NCI-H2227 (cell line): ENCODE measurements around the gene GSK3A.
A peak's percentile ranks its signal among the peaks of the same experiment; 100 is the strongest.

Experiments
- DNase-seq: peaks from one replicate; lab custom pipeline; 2025; ENCODE audit not compliant: unreplicated experiment; lab: John Stamatoyannopoulos, UW

Gene GSK3A

DNA sequence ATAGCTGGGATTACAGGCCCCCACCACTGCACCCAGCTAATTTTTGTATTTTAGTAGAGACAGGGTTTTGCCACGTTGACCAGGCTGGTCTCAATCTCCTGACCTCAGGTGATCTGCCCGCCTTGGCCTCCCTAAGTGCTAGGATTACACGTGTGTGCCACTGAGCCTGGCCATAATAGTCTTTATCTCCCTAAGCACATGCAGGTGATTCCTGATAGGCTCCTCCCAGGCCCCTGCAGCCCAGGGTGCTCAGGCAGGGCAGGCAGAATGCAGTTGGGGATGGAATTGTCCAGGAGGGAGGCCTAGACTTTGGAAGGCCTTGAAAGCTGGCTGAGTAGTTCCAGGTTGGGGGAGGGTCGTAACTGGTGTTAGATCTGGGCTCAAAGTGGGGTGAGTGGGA lies 13.8 kb downstream of the GSK3A start:
- DNase-seq: no peak

GRCh38 chr19:42226886-42227285 lies 15.5 kb downstream of the GSK3A start:
- DNase-seq: no peak

GRCh38 chr19:42225718-42226292 lies 16.6 kb downstream of the GSK3A start:
- no peak for DNase-seq

- DNase-seq: no peak
Measured at GRCh38 chr19:42224940-42225717, 17.3 kb downstream of the GSK3A start.

GRCh38 chr19:42220751-42221097 lies 21.7 kb downstream of the GSK3A start:
- DNase-seq: no peak

GRCh38 chr19:42219812-42220750 lies 22.3 kb downstream of the GSK3A start, which contains the start of gene ZNF526:
ZNF526 (plus strand) TSS chr19:42220312; CDS start chr19:42224404, 4,092 bp downstream.
- peak; percentile 100 for DNase-seq

- DNase-seq: peak; percentile 100
Measured at GRCh38 chr19:42217520-42218437, 24.6 kb downstream of the GSK3A start, which contains the start of gene DEDD2. DEDD2 (minus strand) TSS chr19:42217677; CDS start chr19:42217007, 670 bp downstream.

- peak; percentile 89 for DNase-seq
Measured at GRCh38 chr19:42216653-42217519, 25.5 kb downstream of the GSK3A start.

GRCh38 chr19:42214810-42215485 lies 27.5 kb downstream of the GSK3A start:
- DNase-seq: no peak

DNA sequence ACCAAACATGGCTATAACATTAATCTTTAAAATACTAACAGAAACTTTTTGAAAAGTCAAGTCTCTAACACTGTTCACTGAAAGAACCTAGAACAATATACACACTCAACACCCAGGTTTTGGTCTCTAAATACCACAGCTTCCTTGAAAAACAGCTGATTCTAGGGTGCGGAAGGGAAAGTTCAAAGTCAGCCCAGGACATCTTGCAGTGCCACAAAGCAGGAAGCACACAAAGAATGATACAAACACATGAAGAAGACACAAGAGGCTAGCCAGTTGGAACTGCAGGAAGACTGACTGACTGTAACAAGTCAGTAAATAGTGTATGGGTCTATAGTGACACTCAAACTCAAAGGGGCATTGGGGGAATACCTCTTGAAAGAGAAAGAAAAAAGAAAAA lies 29.5 kb downstream of the GSK3A start:
- no peak for DNase-seq

DNA sequence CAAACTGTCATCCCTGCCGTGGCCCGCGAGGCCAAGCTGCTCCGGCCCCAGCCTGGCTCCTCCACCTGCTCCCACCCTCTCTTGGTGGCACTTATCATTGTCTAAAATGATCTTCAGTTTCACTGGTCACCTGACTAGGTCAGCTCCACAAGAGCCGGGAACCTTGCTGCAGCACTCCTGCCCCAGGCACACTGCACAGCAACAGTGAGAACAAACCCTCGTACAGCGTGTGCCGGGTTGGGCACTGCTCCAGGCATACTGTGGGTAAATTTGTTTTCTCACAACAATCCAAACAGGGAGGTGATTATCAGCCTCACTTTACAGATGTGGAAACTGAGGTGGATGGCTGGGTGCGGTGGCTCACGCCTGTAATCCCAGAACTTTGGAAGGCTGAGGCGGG lies 33.8 kb downstream of the GSK3A start:
- no peak for DNase-seq

DNA sequence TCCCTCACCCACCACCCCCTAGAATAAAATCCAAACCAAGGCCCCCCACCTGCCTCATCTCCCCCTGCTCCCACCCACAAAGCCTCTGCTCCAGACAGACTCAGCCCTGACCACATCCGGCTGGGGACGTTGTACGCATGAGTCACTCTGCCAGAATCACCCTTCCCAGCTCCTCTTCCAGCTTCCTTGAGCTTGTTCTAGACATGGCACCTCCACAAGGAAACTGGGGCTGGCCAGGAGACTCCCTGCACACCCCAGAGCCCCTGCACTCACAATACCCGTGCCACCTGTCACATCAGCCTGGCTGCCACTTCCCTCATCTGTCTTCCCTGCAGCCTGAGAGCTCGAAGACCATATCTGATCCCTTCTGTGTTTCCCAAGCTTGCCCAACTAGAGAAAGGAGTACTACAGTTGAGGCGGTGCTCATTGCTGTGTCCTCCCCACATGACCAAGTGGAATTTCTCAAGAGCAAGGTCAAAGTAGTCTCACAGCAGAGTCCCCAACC lies 34.6 kb downstream of the GSK3A start:
- no peak for DNase-seq

- DNase-seq: no peak
Measured at GRCh38 chr19:42206871-42207755, 35.3 kb downstream of the GSK3A start.

- DNase-seq: no peak
Measured at GRCh38 chr19:42204664-42205063, 37.7 kb downstream of the GSK3A start.

GRCh38 chr19:42203700-42204099 lies 38.7 kb downstream of the GSK3A start:
- no peak for DNase-seq

- no peak for DNase-seq
Measured at GRCh38 chr19:42202290-42202880, 40.0 kb downstream of the GSK3A start.

DNA sequence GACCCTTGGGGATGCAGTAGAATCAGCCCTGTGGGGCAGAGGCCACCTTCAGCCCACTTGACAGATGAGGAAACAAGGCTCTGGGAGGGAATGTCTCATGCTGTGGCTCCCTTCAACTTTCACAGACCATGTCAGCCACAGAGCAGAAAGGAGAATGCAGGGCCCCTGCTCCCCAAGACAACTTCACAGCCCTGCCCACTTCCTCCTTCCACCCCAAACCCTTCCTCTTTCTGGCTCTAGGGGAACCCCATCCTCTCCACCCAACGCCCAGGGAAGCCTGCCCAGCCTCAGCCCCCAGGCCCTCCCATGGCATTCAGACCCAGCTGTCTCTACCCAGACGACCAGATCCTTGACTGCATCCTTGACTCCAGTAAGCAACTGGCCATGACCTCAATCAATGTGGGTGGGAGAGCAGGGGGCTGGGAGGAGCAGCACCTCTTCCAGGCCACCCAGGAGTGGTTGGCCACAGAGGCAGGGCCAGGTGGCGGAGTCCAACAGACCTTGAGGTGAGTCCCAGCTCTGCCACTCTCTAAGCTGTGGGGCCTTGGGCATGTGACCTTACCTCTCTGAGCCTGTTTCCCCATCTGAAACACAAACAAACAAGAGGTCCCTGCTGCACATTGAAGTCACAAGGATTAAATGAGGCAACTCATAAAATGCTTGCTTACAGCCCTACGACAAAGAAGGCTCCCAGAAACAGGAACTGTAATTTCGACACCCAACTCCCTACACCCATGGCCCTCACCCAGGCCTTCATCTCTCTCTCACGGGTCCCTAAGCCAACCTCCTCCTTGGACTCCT lies 40.7 kb downstream of the GSK3A start:
- DNase-seq: no peak
